ENCODE measurements around the gene SNX13. TPM values are rescaled to one million over a fixed set of nuclear protein-coding genes. Genes with fewer than 3 reads are reported as not detected.
"Not testable (repeated sequence)": the region's sequence is repeated elsewhere in the genome, so short reads cannot be mapped to it uniquely, and the experiment has no call there.

The SNX13 gene
- total RNA-seq, 8 experiments from 2014 or later: 21.5 to 45.5 (median 29.2) TPM

GRCh38 chr7:17921857-17922416, 18.4 kb downstream of the SNX13 start:
- Histone ChIP-seq H3K4me3 (no peak overlapping the region), H3K4me1 (replicated peaks in 1 of 2) (no peaks in the 10 kb centered on the region), H3K27ac (no peak overlapping the region)
- in situ Hi-C loops (cut with MboI; ENCODE audit: low pct_unique_long_range_greater_than_20kb in 2 of 9, low sequenced_read_pairs in 9 of 9, unreplicated experiment in 9 of 9): no loop called here
- peak in 1 of 8 experiments; percentile 69 for ATAC-seq (replicated peaks in 6 of 8)
- WGBS, 10 experiments: 100% methylated on average over 1 of the region's 1 CpG; no CpG with 5 or more reads in 7 of the 10 experiments

GRCh38 chr7:17917842-17918241, 22.5 kb downstream of the SNX13 start:
- ATAC-seq (replicated peaks in 6 of 8): no peak

GRCh38 chr7:17916786-17917185, 23.5 kb downstream of the SNX13 start:
- in situ Hi-C loops (cut with MboI; ENCODE audit: low pct_unique_long_range_greater_than_20kb in 2 of 9, low sequenced_read_pairs in 9 of 9, unreplicated experiment in 9 of 9): no loop called here

More at GRCh38 chr7:17917842-17918241, 22.5 kb downstream of the SNX13 start:
- in situ Hi-C loops (cut with MboI; ENCODE audit: low pct_unique_long_range_greater_than_20kb in 2 of 9, low sequenced_read_pairs in 9 of 9, unreplicated experiment in 9 of 9): no loop called here
- no peaks in the 10 kb centered on the region for H3K4me1 ChIP-seq (replicated peaks in 1 of 2)
- WGBS, 10 experiments: 83 to 100% (median 100%) methylated on average over 1 to 3 of the region's 3 CpGs
- no peak overlapping the region for H3K4me3 ChIP-seq
- H3K27ac ChIP-seq: no peak overlapping the region

GRCh38 chr7:17915796-17916195, 24.5 kb downstream of the SNX13 start:
- no peak for ATAC-seq (replicated peaks in 6 of 8)
- in situ Hi-C loops (cut with MboI; ENCODE audit: low pct_unique_long_range_greater_than_20kb in 2 of 9, low sequenced_read_pairs in 9 of 9, unreplicated experiment in 9 of 9): no loop called here
- WGBS, 10 experiments: 28 to 100% (median 93%) methylated on average over 1 to 2 of the region's 2 CpGs
- H3K4me1 ChIP-seq (replicated peaks in 1 of 2): no peaks in the 10 kb centered on the region
- no peak overlapping the region for H3K4me3 ChIP-seq
- H3K27ac ChIP-seq: no peak overlapping the region

More at GRCh38 chr7:17916786-17917185, 23.5 kb downstream of the SNX13 start:
- Histone ChIP-seq H3K27ac (no peak overlapping the region), H3K4me3 (no peak overlapping the region), H3K4me1 (replicated peaks in 1 of 2) (no peaks in the 10 kb centered on the region)
- no peak for ATAC-seq (replicated peaks in 6 of 8)

GRCh38 chr7:17915168-17915567, 25.1 kb downstream of the SNX13 start:
- no peaks in the 10 kb centered on the region for H3K4me1 ChIP-seq (replicated peaks in 1 of 2)
- no peak overlapping the region for H3K27ac ChIP-seq
- no peak for ATAC-seq (replicated peaks in 6 of 8)
- H3K4me3 ChIP-seq: no peak overlapping the region
- WGBS, 10 experiments: 67 to 100% (median 90%) methylated on average over 1 to 6 of the region's 6 CpGs; no CpG with 5 or more reads in 3 of the 10 experiments
- in situ Hi-C loops (cut with MboI; ENCODE audit: low pct_unique_long_range_greater_than_20kb in 2 of 9, low sequenced_read_pairs in 9 of 9, unreplicated experiment in 9 of 9): no loop called here

- 100% methylated on average over 1 to 2 of the region's 2 CpGs; no CpG with 5 or more reads in 6 of the 10 experiments for WGBS, 10 experiments
- in situ Hi-C loops (cut with MboI; ENCODE audit: low pct_unique_long_range_greater_than_20kb in 2 of 9, low sequenced_read_pairs in 9 of 9, unreplicated experiment in 9 of 9): no loop called here
- peak in 1 of 8 experiments; percentile 34 for ATAC-seq (replicated peaks in 6 of 8)
- Histone ChIP-seq H3K27ac (no peak overlapping the region), H3K4me3 (no peak overlapping the region), H3K4me1 (replicated peaks in 1 of 2) (no peaks in the 10 kb centered on the region)
Measured at GRCh38 chr7:17913250-17913649, 27.0 kb downstream of the SNX13 start.

- H3K27ac ChIP-seq: no peak overlapping the region
- H3K4me1 ChIP-seq (replicated peaks in 1 of 2): no peaks in the 10 kb centered on the region
- in situ Hi-C loops (cut with MboI; ENCODE audit: low pct_unique_long_range_greater_than_20kb in 2 of 9, low sequenced_read_pairs in 9 of 9, unreplicated experiment in 9 of 9): no loop called here
- 0 to 100% (median 81%) methylated on average over 1 to 4 of the region's 5 CpGs; no CpG with 5 or more reads in 3 of the 10 experiments for WGBS, 10 experiments
- ATAC-seq (replicated peaks in 6 of 8): no peak
- no peak overlapping the region for H3K4me3 ChIP-seq
Measured at GRCh38 chr7:17912536-17913235, 27.6 kb downstream of the SNX13 start.

GRCh38 chr7:17912050-17912449, 28.2 kb downstream of the SNX13 start:
- ATAC-seq (replicated peaks in 6 of 8): no peak
- in situ Hi-C loops (cut with MboI; ENCODE audit: low pct_unique_long_range_greater_than_20kb in 2 of 9, low sequenced_read_pairs in 9 of 9, unreplicated experiment in 9 of 9): no loop called here
- Histone ChIP-seq H3K27ac (no peak overlapping the region), H3K4me3 (no peak overlapping the region), H3K4me1 (replicated peaks in 1 of 2) (no peaks in the 10 kb centered on the region)
- WGBS, 10 experiments: 0 to 60% (median 20%) methylated on average over 1 of the region's 1 CpG; no CpG with 5 or more reads in 7 of the 10 experiments

GRCh38 chr7:17910377-17910776, 29.9 kb downstream of the SNX13 start:
- in situ Hi-C loops (cut with MboI; ENCODE audit: low pct_unique_long_range_greater_than_20kb in 2 of 9, low sequenced_read_pairs in 9 of 9, unreplicated experiment in 9 of 9): no loop called here
- Histone ChIP-seq H3K27ac (no peak overlapping the region), H3K4me3 (no peak overlapping the region), H3K4me1 (replicated peaks in 1 of 2) (no peaks in the 10 kb centered on the region)
- ATAC-seq (replicated peaks in 6 of 8): no peak
- 20 to 100% (median 92%) methylated on average over 1 to 3 of the region's 3 CpGs for WGBS, 10 experiments

GRCh38 chr7:17909310-17909709, 31.0 kb downstream of the SNX13 start:
- in situ Hi-C loops (cut with MboI; ENCODE audit: low pct_unique_long_range_greater_than_20kb in 2 of 9, low sequenced_read_pairs in 9 of 9, unreplicated experiment in 9 of 9): not testable (repeated sequence)

GRCh38 chr7:17907014-17907413, 33.3 kb downstream of the SNX13 start:
- ATAC-seq (replicated peaks in 6 of 8): no peak
- in situ Hi-C loops (cut with MboI; ENCODE audit: low pct_unique_long_range_greater_than_20kb in 2 of 9, low sequenced_read_pairs in 9 of 9, unreplicated experiment in 9 of 9): no loop called here
- H3K4me3 ChIP-seq: no peak overlapping the region
- H3K27ac ChIP-seq: no peak overlapping the region
- no peaks in the 10 kb centered on the region for H3K4me1 ChIP-seq (replicated peaks in 1 of 2)
- 89 to 100% (median 100%) methylated on average over 1 of the region's 1 CpG; no CpG with 5 or more reads in 1 of the 10 experiments for WGBS, 10 experiments

More at GRCh38 chr7:17909310-17909709, 31.0 kb downstream of the SNX13 start:
- not testable (repeated sequence) for H3K4me3 ChIP-seq; H3K4me1 ChIP-seq (replicated peaks in 1 of 2); ATAC-seq (replicated peaks in 6 of 8); H3K27ac ChIP-seq
- 60 to 100% (median 96%) methylated on average over 1 to 4 of the region's 4 CpGs; no CpG with 5 or more reads in 2 of the 10 experiments for WGBS, 10 experiments

GRCh38 chr7:17903337-17903736, 37.0 kb downstream of the SNX13 start:
- Histone ChIP-seq H3K4me3 (no peak overlapping the region), H3K27ac (no peak overlapping the region), H3K4me1 (replicated peaks in 1 of 2) (no peaks in the 10 kb centered on the region)
- no peak for ATAC-seq (replicated peaks in 6 of 8)
- in situ Hi-C loops (cut with MboI; ENCODE audit: low pct_unique_long_range_greater_than_20kb in 2 of 9, low sequenced_read_pairs in 9 of 9, unreplicated experiment in 9 of 9): no loop called here

- WGBS, 10 experiments: 60 to 100% (median 87%) methylated on average over 1 to 5 of the region's 5 CpGs; no CpG with 5 or more reads in 4 of the 10 experiments
- in situ Hi-C loops (cut with MboI; ENCODE audit: low pct_unique_long_range_greater_than_20kb in 2 of 9, low sequenced_read_pairs in 9 of 9, unreplicated experiment in 9 of 9): no loop called here
- ATAC-seq (replicated peaks in 6 of 8): no peak
- H3K4me1 ChIP-seq (replicated peaks in 1 of 2): no peaks in the 10 kb centered on the region
- no peak overlapping the region for H3K4me3 ChIP-seq
- no peak overlapping the region for H3K27ac ChIP-seq
Measured at GRCh38 chr7:17902599-17902998, 37.7 kb downstream of the SNX13 start.

GRCh38 chr7:17900464-17900863, 39.8 kb downstream of the SNX13 start:
- no peak for ATAC-seq (replicated peaks in 6 of 8)
- no peaks in the 10 kb centered on the region for H3K4me1 ChIP-seq (replicated peaks in 1 of 2)
- H3K4me3 ChIP-seq: no peak overlapping the region
- H3K27ac ChIP-seq: no peak overlapping the region
- in situ Hi-C loops (cut with MboI; ENCODE audit: low pct_unique_long_range_greater_than_20kb in 2 of 9, low sequenced_read_pairs in 9 of 9, unreplicated experiment in 9 of 9): no loop called here
- WGBS, 10 experiments: 100% methylated on average over 1 of the region's 1 CpG; no CpG with 5 or more reads in 9 of the 10 experiments
